ENCODE results near the gene DCBLD2.
"Not testable (repeated sequence)": the region's sequence is repeated elsewhere in the genome, so short reads cannot be mapped to it uniquely, and the experiment has no call there.

The DCBLD2 gene

GRCh38 chr3:98892263-98892662 lies 9.2 kb downstream of the DCBLD2 start:
- DNase-seq (ENCODE audit: low read depth, low spot score), result no peak

- DNase-seq (ENCODE audit: low read depth, low spot score), result no peak
Observed at GRCh38 chr3:98890965-98891910, 10.3 kb downstream of the DCBLD2 start.

GRCh38 chr3:98890181-98890835 lies 11.2 kb downstream of the DCBLD2 start:
- DNase-seq (ENCODE audit: low read depth, low spot score), result no peak

- DNase-seq (ENCODE audit: low read depth, low spot score), result no peak
Observed at GRCh38 chr3:98887684-98888083, 13.8 kb downstream of the DCBLD2 start.

GRCh38 chr3:98886525-98886924 lies 15.0 kb downstream of the DCBLD2 start:
- DNase-seq (ENCODE audit: low read depth, low spot score), result no peak

- DNase-seq (ENCODE audit: low read depth, low spot score), result no peak
Observed at GRCh38 chr3:98885851-98886250, 15.6 kb downstream of the DCBLD2 start.

GRCh38 chr3:98884675-98885371 lies 16.7 kb downstream of the DCBLD2 start:
- no peak for DNase-seq (ENCODE audit: low read depth, low spot score)

- DNase-seq (ENCODE audit: low read depth, low spot score), result not testable (repeated sequence)
Observed at GRCh38 chr3:98882614-98883333, 18.7 kb downstream of the DCBLD2 start.

- DNase-seq (ENCODE audit: low read depth, low spot score), result no peak
Observed at GRCh38 chr3:98877132-98877531, 24.4 kb downstream of the DCBLD2 start.

GRCh38 chr3:98875535-98875934 lies 26.0 kb downstream of the DCBLD2 start:
- DNase-seq (ENCODE audit: low read depth, low spot score), result no peak

- no peak for DNase-seq (ENCODE audit: low read depth, low spot score)
Observed at GRCh38 chr3:98874602-98875249, 26.8 kb downstream of the DCBLD2 start.

- no peak for DNase-seq (ENCODE audit: low read depth, low spot score)
Observed at GRCh38 chr3:98869391-98869790, 32.1 kb downstream of the DCBLD2 start.

GRCh38 chr3:98857971-98858370 lies 43.5 kb downstream of the DCBLD2 start:
- not testable (repeated sequence) for DNase-seq (ENCODE audit: low read depth, low spot score)

GRCh38 chr3:98857258-98857657 lies 44.2 kb downstream of the DCBLD2 start:
- not testable (repeated sequence) for DNase-seq (ENCODE audit: low read depth, low spot score)

- no peak for DNase-seq (ENCODE audit: low read depth, low spot score)
Observed at GRCh38 chr3:98856724-98857123, 44.8 kb downstream of the DCBLD2 start.

GRCh38 chr3:98855806-98856400 lies 45.6 kb downstream of the DCBLD2 start:
- peak; percentile 70 for DNase-seq (ENCODE audit: low read depth, low spot score)

- DNase-seq (ENCODE audit: low read depth, low spot score), result no peak
Observed at GRCh38 chr3:98848108-98848507, 53.4 kb downstream of the DCBLD2 start.

GRCh38 chr3:98846101-98846500 lies 55.4 kb downstream of the DCBLD2 start:
- DNase-seq (ENCODE audit: low read depth, low spot score), result no peak

GRCh38 chr3:98843266-98843959 lies 58.1 kb downstream of the DCBLD2 start:
- DNase-seq (ENCODE audit: low read depth, low spot score), result no peak

GRCh38 chr3:98839846-98840245 lies 61.6 kb downstream of the DCBLD2 start:
- no peak for DNase-seq (ENCODE audit: low read depth, low spot score)
